Neural cell (in vitro differentiated cells): ENCODE data around the gene LRIG2. TPM values are rescaled to one million over a fixed set of nuclear protein-coding genes. Genes with fewer than 3 reads are reported as not detected.

Experiments
- H2AFZ ChIP-seq: fragments of 200-600, 300-800 bp; sonication (generic), shearing (Covaris generic); 2 replicates; pipeline ENCODE4 v1.6.0; 2014; ENCODE audit warnings: low read depth, mild to moderate bottlenecking, antibody characterized with exemption, low read length, moderate library complexity
- H3F3A ChIP-seq: fragments of 200-600 bp; shearing (Covaris generic); 2 replicates; pipeline ENCODE4 v1.6.1; 2016; ENCODE audit warnings: mild to moderate bottlenecking, moderate library complexity, mixed read lengths, antibody characterized with exemption, low read length; ENCODE audit not compliant: insufficient read depth, poor library complexity, severe bottlenecking
- H3K27ac ChIP-seq: fragments of 200-600, 300-800 bp; sonication (generic), shearing (Covaris generic); 2 replicates; pipeline ENCODE4 v1.5.1; 2014; ENCODE audit warnings: mild to moderate bottlenecking, low read length, moderate library complexity
- H3K27me3 ChIP-seq: fragments of 300-800, 200-600 bp; sonication (generic), shearing (Covaris generic); 2 replicates; pipeline ENCODE4 v1.6.0; 2014; ENCODE audit warnings: mild to moderate bottlenecking, low read depth, low read length, moderate library complexity; ENCODE audit not compliant: insufficient read depth
- H3K36me3 ChIP-seq: fragments of 300-800, 200-600 bp; sonication (generic), shearing (Covaris generic); 2 replicates; pipeline ENCODE4 v1.5.1; 2014; ENCODE audit warnings: mild to moderate bottlenecking, antibody characterized with exemption, low read length, moderate library complexity; ENCODE audit not compliant: insufficient read depth
- H3K4me2 ChIP-seq: fragments of 300-800, 200-600 bp; sonication (generic), shearing (Covaris generic); 2 replicates; pipeline ENCODE4 v1.6.0; 2014; ENCODE audit warnings: mild to moderate bottlenecking, low read length
- H3K4me3 ChIP-seq: fragments of 300-800, 200-600 bp; sonication (generic), shearing (Covaris generic); 2 replicates; pipeline ENCODE4 v1.5.1; 2014; ENCODE audit warnings: mild to moderate bottlenecking, low read length, moderate library complexity
- H3K79me2 ChIP-seq: fragments of 200-600 bp; shearing (Covaris generic); replicated peaks from 2 replicates; pipeline ENCODE4 v1.6.0; 2014; ENCODE audit warnings: mild to moderate bottlenecking, low read length, moderate library complexity; ENCODE audit not compliant: insufficient read depth
- H3K9ac ChIP-seq: fragments of 300-800, 200-600 bp; sonication (generic), shearing (Covaris generic); 2 replicates; pipeline ENCODE4 v1.6.1; 2016; ENCODE audit warnings: mild to moderate bottlenecking, low read length, mixed read lengths
- H3K9me2 ChIP-seq: fragments of 200-600 bp; shearing (Covaris generic); 2 replicates; pipeline ENCODE4 v1.6.1; 2016; ENCODE audit warnings: mild to moderate bottlenecking, low read length, mixed read lengths; ENCODE audit not compliant: insufficient read depth
- H3K9me3 ChIP-seq: fragments of 200-600, 300-800 bp; sonication (generic), shearing (Covaris generic); 2 replicates; pipeline ENCODE4 v1.6.1; 2016; ENCODE audit warnings: mild to moderate bottlenecking, mixed run types, low read length, moderate library complexity, mixed read lengths
- H4K20me1 ChIP-seq: fragments of 200-600 bp; shearing (Covaris generic); 2 replicates; pipeline ENCODE4 v1.6.1; 2016; ENCODE audit warnings: mild to moderate bottlenecking, mixed run types; ENCODE audit not compliant: insufficient read depth
- EP300 ChIP-seq: fragments of 450-650 bp; conservative IDR thresholded peaks from 2 replicates; pipeline ENCODE4 v1.6.1; 2014; ENCODE audit warnings: antibody characterized with exemption, mild to moderate bottlenecking, moderate library complexity; ENCODE audit not compliant: poor library complexity, severe bottlenecking
- EZH2 ChIP-seq: fragments of 200-600, 300-800 bp; shearing (Covaris generic), sonication (generic); IDR thresholded peaks from 2 replicates; pipeline ENCODE4 v1.6.1; 2014; ENCODE audit warnings: antibody characterized with exemption, low read length, borderline replicate concordance, mild to moderate bottlenecking; ENCODE audit not compliant: insufficient read depth, poor library complexity, severe bottlenecking
- MXI1 ChIP-seq: fragments of 450-650 bp; conservative IDR thresholded peaks from 2 replicates; pipeline ENCODE4 v1.6.1; 2014; ENCODE audit warnings: antibody characterized with exemption, mild to moderate bottlenecking; ENCODE audit not compliant: poor library complexity, severe bottlenecking
- POLR2AphosphoS5 ChIP-seq: IDR thresholded peaks from 2 replicates; pipeline ENCODE4 v1.6.1; 2012
- RAD21 ChIP-seq: fragments of 450-650 bp; conservative IDR thresholded peaks from 2 replicates; pipeline ENCODE4 v1.6.1; 2014; ENCODE audit warnings: antibody characterized with exemption, mild to moderate bottlenecking, moderate library complexity
- REST ChIP-seq: IDR thresholded peaks from 2 replicates; pipeline ENCODE4 v1.6.1; 2012; ENCODE audit warnings: borderline replicate concordance
- SMC3 ChIP-seq: fragments of 450-650 bp; conservative IDR thresholded peaks from 2 replicates; pipeline ENCODE4 v1.6.1; 2014; ENCODE audit warnings: antibody characterized with exemption, mild to moderate bottlenecking, moderate library complexity; ENCODE audit not compliant: poor library complexity
- TAF1 ChIP-seq: IDR thresholded peaks from 2 replicates; pipeline ENCODE4 v1.6.1; 2012; ENCODE audit warnings: low read depth
- polyA plus RNA-seq: library from polyadenylated mRNA; depleted of rRNA; stranded (reverse); fragments of >200 nt; gene quantifications from 2 replicates; pipeline ENCODE4 v1.2.3, GENCODE V29; 2014
- TF ChIP-seq, protein P1 (sequence below): fragments of 450-650 bp; IDR thresholded peaks from 2 replicates; pipeline ENCODE4 v1.5.1; 2014; ENCODE audit warnings: antibody characterized with exemption, mild to moderate bottlenecking, moderate library complexity; ENCODE audit not compliant: poor library complexity, severe bottlenecking

Gene LRIG2
- polyA plus RNA-seq, 1 donor from 2014 or later, result 11.1 TPM

GRCh38 chr1:113103977-113104376 lies 31.0 kb downstream of the LRIG2 start:
- Histone ChIP-seq H3K9ac (no peak overlapping the region), H3K79me2 (no peaks in the 10 kb centered on the region), H3K9me3 (no peaks in the 10 kb centered on the region), H2AFZ (no peak overlapping the region), H3K4me3 (no peak overlapping the region), H3K36me3 (peaks cover 14% of the 10 kb centered on the region), H4K20me1 (no peaks in the 10 kb centered on the region), H3F3A (no peaks in the 10 kb centered on the region), H3K27me3 (no peaks in the 10 kb centered on the region), H3K4me2 (no peak overlapping the region), H3K27ac (no peak overlapping the region), H3K9me2 (no peaks in the 10 kb centered on the region)
- no peak for TF ChIP-seq REST
- TF ChIP-seq EP300, result no peak
- TF ChIP-seq MXI1, result no peak
- TF ChIP-seq EZH2, result no peak
- TF ChIP-seq RAD21, result no peak
- no peak for TF ChIP-seq TAF1
- TF ChIP-seq SMC3, result no peak
- TF ChIP-seq, protein P1, sequence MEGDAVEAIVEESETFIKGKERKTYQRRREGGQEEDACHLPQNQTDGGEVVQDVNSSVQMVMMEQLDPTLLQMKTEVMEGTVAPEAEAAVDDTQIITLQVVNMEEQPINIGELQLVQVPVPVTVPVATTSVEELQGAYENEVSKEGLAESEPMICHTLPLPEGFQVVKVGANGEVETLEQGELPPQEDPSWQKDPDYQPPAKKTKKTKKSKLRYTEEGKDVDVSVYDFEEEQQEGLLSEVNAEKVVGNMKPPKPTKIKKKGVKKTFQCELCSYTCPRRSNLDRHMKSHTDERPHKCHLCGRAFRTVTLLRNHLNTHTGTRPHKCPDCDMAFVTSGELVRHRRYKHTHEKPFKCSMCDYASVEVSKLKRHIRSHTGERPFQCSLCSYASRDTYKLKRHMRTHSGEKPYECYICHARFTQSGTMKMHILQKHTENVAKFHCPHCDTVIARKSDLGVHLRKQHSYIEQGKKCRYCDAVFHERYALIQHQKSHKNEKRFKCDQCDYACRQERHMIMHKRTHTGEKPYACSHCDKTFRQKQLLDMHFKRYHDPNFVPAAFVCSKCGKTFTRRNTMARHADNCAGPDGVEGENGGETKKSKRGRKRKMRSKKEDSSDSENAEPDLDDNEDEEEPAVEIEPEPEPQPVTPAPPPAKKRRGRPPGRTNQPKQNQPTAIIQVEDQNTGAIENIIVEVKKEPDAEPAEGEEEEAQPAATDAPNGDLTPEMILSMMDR, result no peak
- no peak for TF ChIP-seq POLR2AphosphoS5

DNA sequence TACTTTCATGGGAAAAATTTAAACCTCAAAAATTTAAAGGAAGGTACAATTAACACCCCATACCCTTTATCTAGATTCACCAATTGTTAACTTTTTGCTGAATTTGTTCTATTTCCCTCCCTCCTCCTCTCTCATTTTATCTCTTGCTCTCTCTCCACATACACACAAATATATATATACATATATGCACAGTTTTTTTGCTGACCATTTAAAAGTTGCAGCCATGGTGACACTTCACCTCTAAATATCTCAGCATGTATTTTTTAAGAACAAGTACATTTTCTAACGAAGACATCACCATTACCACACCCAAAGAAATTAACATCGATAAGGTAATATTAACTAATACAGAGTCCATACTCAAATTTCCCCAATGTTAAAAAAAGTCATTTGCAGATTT lies 33.9 kb downstream of the LRIG2 start:
- Histone ChIP-seq H3K79me2 (no peaks in the 10 kb centered on the region), H3K27me3 (no peaks in the 10 kb centered on the region), H4K20me1 (no peaks in the 10 kb centered on the region), H3K4me2 (no peak overlapping the region), H3K9me3 (no peaks in the 10 kb centered on the region), H3K9ac (no peak overlapping the region), H3K27ac (no peak overlapping the region), H3K4me3 (no peak overlapping the region), H3K36me3 (peaks cover 13% of the 10 kb centered on the region), H2AFZ (no peak overlapping the region), H3K9me2 (no peaks in the 10 kb centered on the region), H3F3A (no peaks in the 10 kb centered on the region)
- TF ChIP-seq EZH2 (no peak), MXI1 (no peak), REST (no peak), POLR2AphosphoS5 (no peak)
